Activated CD8-positive, alpha-beta memory T cell treated with anti-CD3 and anti-CD28 coated beads, Interleukin-2, amount 50 U/mL, for 24 hours (primary cell): ENCODE measurements around the gene CDH11.

ENCODE experiments used
- DNase-seq: peaks from one replicate; pipeline ENCODE4 v3.0.0-alpha.2; 2020; ENCODE audit errors: extremely low read depth

Gene CDH11

GRCh38 chr16:65116818-65117430 lies 4.9 kb downstream of the CDH11 start:
- no peak for DNase-seq

GRCh38 chr16:65116216-65116615 lies 5.6 kb downstream of the CDH11 start:
- DNase-seq: no peak

- no peak for DNase-seq
Measured at GRCh38 chr16:65114527-65114926, 7.3 kb downstream of the CDH11 start.

GRCh38 chr16:65113441-65113840 lies 8.4 kb downstream of the CDH11 start:
- no peak for DNase-seq

GRCh38 chr16:65111306-65111705 lies 10.6 kb downstream of the CDH11 start:
- no peak for DNase-seq

GRCh38 chr16:65106757-65107156 lies 15.1 kb downstream of the CDH11 start:
- DNase-seq: no peak

GRCh38 chr16:65105171-65105570 lies 16.7 kb downstream of the CDH11 start:
- no peak for DNase-seq

GRCh38 chr16:65104471-65104870 lies 17.4 kb downstream of the CDH11 start:
- DNase-seq: no peak

- DNase-seq: no peak
Measured at GRCh38 chr16:65102326-65102725, 19.5 kb downstream of the CDH11 start.

GRCh38 chr16:65101009-65101408 lies 20.9 kb downstream of the CDH11 start:
- DNase-seq: no peak

- DNase-seq: no peak
Measured at GRCh38 chr16:65099607-65100006, 22.3 kb downstream of the CDH11 start.

- no peak for DNase-seq
Measured at GRCh38 chr16:65098916-65099315, 22.9 kb downstream of the CDH11 start.

GRCh38 chr16:65097296-65097695 lies 24.6 kb downstream of the CDH11 start:
- no peak for DNase-seq

GRCh38 chr16:65095906-65096305 lies 26.0 kb downstream of the CDH11 start:
- DNase-seq: no peak

GRCh38 chr16:65095090-65095728 lies 26.7 kb downstream of the CDH11 start:
- no peak for DNase-seq

GRCh38 chr16:65094009-65094408 lies 27.9 kb downstream of the CDH11 start:
- DNase-seq: no peak

GRCh38 chr16:65083164-65083857 lies 38.6 kb downstream of the CDH11 start:
- no peak for DNase-seq

GRCh38 chr16:65079549-65079948 lies 42.3 kb downstream of the CDH11 start:
- DNase-seq: no peak

- no peak for DNase-seq
Measured at GRCh38 chr16:65077181-65077580, 44.7 kb downstream of the CDH11 start.

GRCh38 chr16:65075877-65076276 lies 46.0 kb downstream of the CDH11 start:
- DNase-seq: no peak

GRCh38 chr16:65071433-65072311 lies 50.2 kb downstream of the CDH11 start:
- no peak for DNase-seq

GRCh38 chr16:65070831-65071432 lies 50.9 kb downstream of the CDH11 start:
- no peak for DNase-seq
